IPS-20b (cell line): ENCODE data around the gene MED19.

Experiments used
- H3K27ac ChIP-seq: one replicate; pipeline ENCODE4 v1.5.1; 2013; ENCODE audit warnings: low read length
- H3K27me3 ChIP-seq: 2 replicates; pipeline ENCODE4 v1.6.1; 2013; ENCODE audit warnings: mild to moderate bottlenecking, low read length, inconsistent platforms; ENCODE audit not compliant: insufficient read depth
- H3K36me3 ChIP-seq: 2 replicates; pipeline ENCODE4 v1.6.1; 2013; ENCODE audit warnings: low read depth, mild to moderate bottlenecking, inconsistent platforms, low read length, moderate library complexity; ENCODE audit not compliant: insufficient read depth
- H3K4me1 ChIP-seq: 2 replicates; pipeline ENCODE4 v1.6.1; 2013; ENCODE audit warnings: mild to moderate bottlenecking, control low read depth, inconsistent platforms, low read length, moderate library complexity; ENCODE audit not compliant: insufficient read depth
- H3K4me3 ChIP-seq: 2 replicates; pipeline ENCODE4 v1.5.1; 2013; ENCODE audit warnings: mild to moderate bottlenecking, low read length, inconsistent platforms
- H3K9ac ChIP-seq: 2 replicates; pipeline ENCODE4 v1.6.1; 2013; ENCODE audit warnings: low read depth, mild to moderate bottlenecking, inconsistent platforms, low read length, moderate library complexity
- H3K9me3 ChIP-seq: 2 replicates; pipeline ENCODE4 v1.6.1; 2013; ENCODE audit warnings: mild to moderate bottlenecking, low read depth, low read length, inconsistent platforms; ENCODE audit not compliant: insufficient read depth

The MED19 gene

GRCh38 chr11:57711414-57712255 lies at the start of gene MED19:
Gene MED19, minus strand, starts transcription at chr11:57712215. Its CDS starts 36 bp downstream, at chr11:57712179.
- peak within 1 kb of the TSS; percentile 98 for H3K9ac ChIP-seq
- peaks cover 7% of the 10 kb centered on the region; the same call in 1 of the 2 replicates for H3K4me1 ChIP-seq
- peak within 1 kb of the TSS; percentile 88 for H3K27ac ChIP-seq
- peaks cover 8% of the 10 kb centered on the region; the same call in 1 of the 2 replicates for H3K36me3 ChIP-seq
- H3K4me3 ChIP-seq: peak within 1 kb of the TSS; percentile 98
- no peaks in the 10 kb centered on the region for H3K9me3 ChIP-seq
- H3K27me3 ChIP-seq: no peaks in the 10 kb centered on the region

GRCh38 chr11:57758174-57758573 lies 46.2 kb upstream of the MED19 start:
- no peak overlapping the region for H3K4me3 ChIP-seq
- H3K27ac ChIP-seq: no peak overlapping the region
- H3K9me3 ChIP-seq: no peaks in the 10 kb centered on the region
- no peaks in the 10 kb centered on the region for H3K36me3 ChIP-seq
- H3K4me1 ChIP-seq: peaks cover 2% of the 10 kb centered on the region; the same call in 1 of the 2 replicates
- no peaks in the 10 kb centered on the region for H3K27me3 ChIP-seq
- no peak overlapping the region for H3K9ac ChIP-seq

- Histone ChIP-seq H3K27me3 (no peaks in the 10 kb centered on the region), H3K4me3 (no peak overlapping the region), H3K27ac (no peak overlapping the region), H3K9ac (no peak overlapping the region), H3K36me3 (no peaks in the 10 kb centered on the region), H3K4me1 (no peaks in the 10 kb centered on the region), H3K9me3 (no peaks in the 10 kb centered on the region)
Observed at GRCh38 chr11:57752954-57753353, 40.9 kb upstream of the MED19 start.

GRCh38 chr11:57751676-57752253 lies 39.8 kb upstream of the MED19 start, which contains the start of gene BTBD18:
Gene BTBD18, minus strand, starts transcription at chr11:57751819. Its CDS starts 631 bp downstream, at chr11:57751188.
- Histone ChIP-seq H3K9me3 (no peaks in the 10 kb centered on the region), H3K9ac (no peak within 1 kb of the TSS), H3K4me1 (no peaks in the 10 kb centered on the region), H3K27ac (no peak within 1 kb of the TSS), H3K27me3 (no peaks in the 10 kb centered on the region), H3K4me3 (no peak within 1 kb of the TSS), H3K36me3 (0 out of 2 replicates have a peak, but pooled peaks cover 4% of the 10 kb centered on the region)

GRCh38 chr11:57751176-57751575 lies 39.2 kb upstream of the MED19 start:
- H3K27ac ChIP-seq: no peak overlapping the region
- H3K4me3 ChIP-seq: no peak overlapping the region
- no peaks in the 10 kb centered on the region for H3K4me1 ChIP-seq
- no peak overlapping the region for H3K9ac ChIP-seq
- H3K36me3 ChIP-seq: 0 out of 2 replicates have a peak, but pooled peaks cover 6% of the 10 kb centered on the region
- H3K9me3 ChIP-seq: no peaks in the 10 kb centered on the region
- no peaks in the 10 kb centered on the region for H3K27me3 ChIP-seq

GRCh38 chr11:57746920-57747319 lies 34.9 kb upstream of the MED19 start:
- no peaks in the 10 kb centered on the region for H3K9me3 ChIP-seq
- 0 out of 2 replicates have a peak, but pooled peaks cover 5% of the 10 kb centered on the region for H3K4me1 ChIP-seq
- no peak overlapping the region for H3K4me3 ChIP-seq
- no peaks in the 10 kb centered on the region for H3K27me3 ChIP-seq
- no peak overlapping the region for H3K27ac ChIP-seq
- H3K9ac ChIP-seq: no peak overlapping the region
- peaks cover 41% of the 10 kb centered on the region for H3K36me3 ChIP-seq

GRCh38 chr11:57745206-57745605 lies 33.2 kb upstream of the MED19 start:
- Histone ChIP-seq H3K27ac (no peak overlapping the region), H3K36me3 (peaks cover 47% of the 10 kb centered on the region)

GRCh38 chr11:57744357-57744756 lies 32.3 kb upstream of the MED19 start:
- no peak overlapping the region for H3K27ac ChIP-seq
- no peaks in the 10 kb centered on the region for H3K27me3 ChIP-seq
- no peak overlapping the region for H3K4me3 ChIP-seq
- H3K36me3 ChIP-seq: peaks cover 55% of the 10 kb centered on the region
- H3K4me1 ChIP-seq: 0 out of 2 replicates have a peak, but pooled peaks cover 5% of the 10 kb centered on the region
- no peak overlapping the region for H3K9ac ChIP-seq
- no peaks in the 10 kb centered on the region for H3K9me3 ChIP-seq

More at GRCh38 chr11:57745206-57745605, 33.2 kb upstream of the MED19 start:
- H3K27me3 ChIP-seq: no peaks in the 10 kb centered on the region
- H3K9ac ChIP-seq: no peak overlapping the region
- no peak overlapping the region for H3K4me3 ChIP-seq
- H3K4me1 ChIP-seq: 0 out of 2 replicates have a peak, but pooled peaks cover 5% of the 10 kb centered on the region
- no peaks in the 10 kb centered on the region for H3K9me3 ChIP-seq

- peak overlapping the region; percentile 97 for H3K9ac ChIP-seq
Observed at GRCh38 chr11:57742087-57742452, 30.1 kb upstream of the MED19 start.

GRCh38 chr11:57741132-57742086 lies 29.4 kb upstream of the MED19 start, which contains the start of gene SELENOH:
Gene SELENOH, plus strand, starts transcription at chr11:57741491. Its CDS starts 105 bp downstream, at chr11:57741596.
- Histone ChIP-seq H3K36me3 (peaks cover 70% of the 10 kb centered on the region), H3K9ac (peak within 1 kb of the TSS; percentile 97), H3K9me3 (no peaks in the 10 kb centered on the region), H3K27me3 (no peaks in the 10 kb centered on the region), H3K4me1 (0 out of 2 replicates have a peak, but pooled peaks cover 5% of the 10 kb centered on the region), H3K4me3 (peak within 1 kb of the TSS; percentile 97), H3K27ac (peak within 1 kb of the TSS; percentile 64)

More at GRCh38 chr11:57742087-57742452, 30.1 kb upstream of the MED19 start:
- Histone ChIP-seq H3K9me3 (no peaks in the 10 kb centered on the region), H3K27me3 (no peaks in the 10 kb centered on the region), H3K27ac (peak overlapping the region; percentile 64), H3K4me1 (0 out of 2 replicates have a peak, but pooled peaks cover 5% of the 10 kb centered on the region), H3K36me3 (peaks cover 75% of the 10 kb centered on the region), H3K4me3 (peak overlapping the region; percentile 97)
